AG09319 (cell line): ENCODE results near the gene TMEM266.

Experiments used
- DNase-seq: peaks from one replicate; pipeline ENCODE4 v3.0.0-alpha.2; 2010; ENCODE audit warnings: low read depth; ENCODE audit errors: extremely low read depth
- CTCF ChIP-seq: IDR thresholded peaks from 2 replicates; pipeline ENCODE4 v1.5.1; 2011; ENCODE audit warnings: low read depth, mild to moderate bottlenecking, inconsistent platforms, low read length, moderate library complexity

Gene TMEM266

DNA sequence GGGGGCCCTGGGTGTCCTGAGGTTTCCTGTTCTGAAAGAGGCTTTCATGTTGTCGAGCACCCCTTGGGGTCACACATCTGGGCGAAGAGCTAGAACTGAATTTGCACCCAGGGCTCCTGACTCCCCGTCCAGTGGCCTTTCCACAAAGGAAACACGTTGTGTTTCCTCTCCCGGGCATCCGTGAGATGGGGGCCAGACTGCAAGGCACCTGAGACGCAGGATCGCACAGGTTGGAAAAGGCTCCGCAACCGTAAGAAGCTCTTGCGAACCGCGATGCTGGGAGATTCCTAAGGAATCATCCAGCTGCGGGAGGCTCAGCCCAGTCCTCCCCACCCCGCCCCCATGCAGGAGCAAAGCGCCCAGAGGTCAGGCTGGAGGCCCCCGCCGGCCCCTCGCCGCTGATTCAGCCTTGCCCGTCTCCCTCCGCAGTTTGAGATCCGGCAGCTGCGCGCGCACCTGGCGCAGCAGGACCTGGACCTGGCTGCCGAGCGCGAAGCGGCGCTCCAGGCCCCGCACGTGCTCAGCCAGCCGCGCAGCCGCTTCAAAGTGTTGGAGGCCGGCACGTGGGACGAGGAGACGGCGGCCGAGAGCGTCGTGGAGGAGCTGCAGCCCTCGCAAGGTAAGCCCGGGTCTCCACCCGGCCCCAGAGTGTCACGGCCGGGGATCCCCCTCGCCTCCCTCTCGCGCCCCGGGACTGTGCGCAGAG, 131.9 kb downstream of the TMEM266 start:
- no peak for TF ChIP-seq CTCF
- no peak for DNase-seq

DNA sequence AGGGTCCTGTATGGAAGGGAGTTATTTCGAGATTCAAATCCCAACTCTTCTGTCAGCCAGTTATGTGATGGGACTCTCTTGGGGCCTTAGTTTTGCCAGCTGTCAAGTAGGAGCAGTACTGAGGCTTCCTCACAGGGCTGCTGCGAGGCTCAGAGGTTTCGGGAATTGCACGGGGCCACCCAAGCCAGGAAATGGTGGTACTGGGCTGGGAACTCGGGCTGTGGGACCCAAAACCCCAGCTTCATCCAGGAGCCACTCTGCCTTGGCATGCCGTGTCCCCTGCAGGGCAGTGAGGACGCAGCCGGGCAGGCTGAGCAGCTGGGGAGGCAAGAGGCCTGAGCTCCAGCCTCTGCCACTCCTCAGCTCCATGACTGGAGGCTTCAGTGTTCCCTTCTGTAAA, 132.9 kb downstream of the TMEM266 start:
- TF ChIP-seq CTCF, result no peak
- no peak for DNase-seq

- no peak for DNase-seq
- no peak for TF ChIP-seq CTCF
Measured at GRCh38 chr15:76193934-76194333, 134.1 kb downstream of the TMEM266 start.

DNA sequence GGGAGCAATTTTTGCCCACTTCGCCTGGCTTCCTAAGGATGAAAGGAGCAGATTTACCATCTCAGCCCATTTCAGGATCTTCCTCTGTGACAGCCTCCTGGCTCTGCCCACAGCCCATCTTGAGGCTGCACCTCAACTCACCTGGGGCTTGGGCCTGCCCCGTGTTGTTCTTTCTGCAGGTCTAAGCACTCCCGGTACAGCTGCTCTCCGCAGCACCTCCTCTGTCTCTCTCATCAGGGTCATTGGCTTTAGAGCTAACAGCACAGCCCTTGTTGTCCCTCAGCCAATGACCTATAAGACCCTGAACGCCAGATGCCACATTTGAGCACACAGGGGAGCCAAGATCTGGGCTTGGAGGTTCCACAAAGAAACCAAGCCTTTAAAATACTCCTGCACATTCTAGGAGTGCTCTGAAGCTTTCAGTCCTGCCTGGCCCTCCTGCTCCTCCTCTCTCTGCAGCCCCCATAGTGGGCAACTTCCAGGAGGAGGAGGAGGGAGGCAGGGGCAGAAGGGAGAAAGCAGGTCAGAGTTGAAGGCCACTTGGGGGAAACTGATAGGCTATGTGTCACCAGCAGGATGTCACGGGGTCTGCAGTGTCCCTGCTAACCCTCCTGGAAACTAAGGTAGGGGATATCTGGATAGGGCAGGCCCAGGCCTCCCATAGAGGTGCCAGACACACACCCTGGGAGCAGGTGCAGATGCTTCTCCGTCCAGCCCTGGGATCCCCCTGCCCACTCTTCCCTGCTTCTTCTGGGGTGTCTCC, 135.9 kb downstream of the TMEM266 start:
- DNase-seq, result no peak
- TF ChIP-seq CTCF, result no peak

- peak; percentile 57 for DNase-seq
Measured at GRCh38 chr15:76196269-76197231, 136.8 kb downstream of the TMEM266 start.

GRCh38 chr15:76197703-76198455, 138.1 kb downstream of the TMEM266 start:
- TF ChIP-seq CTCF, result no peak
- no peak for DNase-seq

More at GRCh38 chr15:76196269-76197231, 136.8 kb downstream of the TMEM266 start:
- TF ChIP-seq CTCF, result no peak
